Peyer's patch (tissue), 4 donors: ENCODE results near the gene FN1. TPM values are rescaled to one million over a fixed set of nuclear protein-coding genes. Genes with fewer than 3 reads are reported as not detected.

Experiments
- DNase-seq, 3 donors: peaks; one replicate each; pipeline ENCODE4 v3.0.0-alpha.2; 2017 to 2019
- H3K27ac ChIP-seq, 4 donors: fragments of 200-600 bp; sonication (generic); one replicate each; pipeline ENCODE4 v1.5.1; 2016 to 2019
- H3K27me3 ChIP-seq, 2 donors: fragments of 200-600 bp; sonication (generic); one replicate each; pipeline ENCODE4 v1.5.1; 2019
- H3K36me3 ChIP-seq, 3 donors: fragments of 200-600 bp; sonication (generic); one replicate each; pipeline ENCODE4 v1.5.1; 2016 to 2019
- H3K4me1 ChIP-seq, 4 donors: fragments of 200-600 bp; sonication (generic); one replicate each; pipeline ENCODE4 v1.5.1; 2016 to 2019
- H3K4me3 ChIP-seq, 4 donors: fragments of 200-600 bp; sonication (generic); 1 replicate in 3 of 4; 2 replicates in 1 of 4; pipeline ENCODE4 v1.5.1; 2016 to 2019; ENCODE audit warnings: mild to moderate bottlenecking in 1 of 4
- H3K9me3 ChIP-seq, 4 donors: fragments of 200-600 bp; sonication (generic); one replicate each; pipeline ENCODE4 v1.5.1; 2016 to 2019; ENCODE audit warnings: mild to moderate bottlenecking in 1 of 4
- CTCF ChIP-seq, 6 experiments: fragments of 450-650 bp in 4 of 6; fragments of 200-600 bp in 2 of 6; sonication (generic) in 1 of 6; IDR thresholded peaks; one replicate each; pipeline ENCODE4 v1.5.1; 2017 to 2019; ENCODE audit warnings: antibody characterized with exemption in 6 of 6, mild to moderate bottlenecking in 3 of 6, moderate library complexity in 1 of 6
- POLR2A ChIP-seq, 2 donors: fragments of 450-650 bp; IDR thresholded peaks; one replicate each; pipeline ENCODE4 v1.5.1; 2017; ENCODE audit warnings: antibody characterized with exemption in 2 of 2, mild to moderate bottlenecking in 2 of 2, moderate library complexity in 2 of 2
- total RNA-seq, 4 donors: library from RNA; depleted of rRNA; stranded (reverse); fragments of >200 nt; gene quantifications; one replicate each; pipeline ENCODE4 v1.1.0, GENCODE V29; 2016

FN1 gene
- total RNA-seq, 4 donors from 2014 or later = 28.0 to 152 (median 72.8) TPM

- Histone ChIP-seq H3K27ac (no peak overlapping the region), H3K4me1 (no peaks in the 10 kb centered on the region), H3K9me3 (no peaks in the 10 kb centered on the region), H3K36me3 (no peaks in the 10 kb centered on the region), H3K4me3 (no peak overlapping the region), H3K27me3 (no peaks in the 10 kb centered on the region)
- TF ChIP-seq CTCF (IDR thresholded peaks at IDR 0.05) = no peak
- no peak for TF ChIP-seq POLR2A (IDR thresholded peaks at IDR 0.05)
- DNase-seq = no peak
Measured at GRCh38 chr2:215460682-215461382, 25.0 kb upstream of the FN1 start.

- Histone ChIP-seq H3K27ac (no peak overlapping the region), H3K4me3 (no peak overlapping the region), H3K36me3 (no peaks in the 10 kb centered on the region), H3K27me3 (no peaks in the 10 kb centered on the region), H3K4me1 (no peaks in the 10 kb centered on the region), H3K9me3 (no peaks in the 10 kb centered on the region)
- TF ChIP-seq POLR2A (IDR thresholded peaks at IDR 0.05) (no peak), CTCF (IDR thresholded peaks at IDR 0.05) (no peak)
- DNase-seq = no peak
Measured at GRCh38 chr2:215455958-215456357, 20.1 kb upstream of the FN1 start.

GRCh38 chr2:215454519-215455246 is 18.8 kb upstream of the FN1 start:
- Histone ChIP-seq H3K4me3 (no peak overlapping the region), H3K27ac (no peak overlapping the region), H3K27me3 (no peaks in the 10 kb centered on the region), H3K9me3 (no peaks in the 10 kb centered on the region), H3K4me1 (no peaks in the 10 kb centered on the region), H3K36me3 (no peaks in the 10 kb centered on the region)
- no peak for TF ChIP-seq POLR2A (IDR thresholded peaks at IDR 0.05)
- peak in 5 of 6 experiments; percentile 67 to 89 (median 80) for TF ChIP-seq CTCF (IDR thresholded peaks at IDR 0.05)
- DNase-seq = no peak

- Histone ChIP-seq H3K27me3 (no peaks in the 10 kb centered on the region), H3K27ac (no peak overlapping the region), H3K4me1 (no peaks in the 10 kb centered on the region), H3K4me3 (no peak overlapping the region), H3K9me3 (no peaks in the 10 kb centered on the region), H3K36me3 (no peaks in the 10 kb centered on the region)
- no peak for TF ChIP-seq POLR2A (IDR thresholded peaks at IDR 0.05)
- TF ChIP-seq CTCF (IDR thresholded peaks at IDR 0.05) = no peak
- no peak for DNase-seq
Measured at GRCh38 chr2:215452725-215453124, 16.9 kb upstream of the FN1 start.

- TF ChIP-seq CTCF (IDR thresholded peaks at IDR 0.05) = no peak
- no peak for TF ChIP-seq POLR2A (IDR thresholded peaks at IDR 0.05)
- H3K4me1 ChIP-seq = no peaks in the 10 kb centered on the region
- DNase-seq = no peak
Measured at GRCh38 chr2:215451012-215451756, 15.3 kb upstream of the FN1 start.

More at GRCh38 chr2:215451012-215451756, 15.3 kb upstream of the FN1 start:
- Histone ChIP-seq H3K4me3 (no peak overlapping the region), H3K27ac (no peak overlapping the region), H3K36me3 (no peaks in the 10 kb centered on the region), H3K9me3 (no peaks in the 10 kb centered on the region), H3K27me3 (no peaks in the 10 kb centered on the region)
